IMR-90 (cell line): ENCODE measurements around the gene PFAS. TPM values are rescaled to one million over a fixed set of nuclear protein-coding genes. Genes with fewer than 3 reads are reported as not detected.

ENCODE experiments used
- ATAC-seq: fragments of 200-7000 bp; cut with Tn5 transposase; 2 replicates; pipeline ENCODE4 v1.9.1; 2020; ENCODE audit warnings: low read depth, mild to moderate bottlenecking, moderate library complexity
- BruUV-seq: library from RNA; stranded (reverse); fragments of 400-500 nt; replicated peaks from 2 replicates; lab custom pipeline; 2021; lab: Mats Ljungman, UMichigan
- CTCF ChIA-PET: fragments of 300-600 bp; formaldehyde crosslinking; extraction: SDS; loops from one replicate; lab custom pipeline; 2021; ENCODE audit warnings: antibody characterized with exemption; lab: Yijun Ruan, JAX
- POLR2A ChIA-PET: fragments of 300-600 bp; sonication (Branson Sonifier 250); formaldehyde crosslinking; loops from one replicate; lab custom pipeline; 2022; ENCODE audit warnings: antibody characterized with exemption; ENCODE audit not compliant: unreplicated experiment; lab: Charles Lee
- DNase-seq: peaks from one replicate; pipeline ENCODE4 v3.0.0; 2013
- H2AFZ ChIP-seq: replicated peaks from 2 replicates; pipeline ENCODE3; 2013; ENCODE audit warnings: low read length, mild to moderate bottlenecking; ENCODE audit not compliant: poor library complexity
- H2AK5ac ChIP-seq: 2 replicates; pipeline ENCODE4 v1.6.1; 2013; ENCODE audit warnings: low read depth, low read length, inconsistent platforms
- H2AK9ac ChIP-seq: replicated peaks from 2 replicates; pipeline ENCODE3; 2013; ENCODE audit warnings: mild to moderate bottlenecking, low read depth, low read length, moderate library complexity; ENCODE audit not compliant: poor library complexity
- H2BK120ac ChIP-seq: 2 replicates; pipeline ENCODE4 v1.6.1; 2013; ENCODE audit warnings: low read depth, low read length, inconsistent platforms
- H2BK15ac ChIP-seq: 3 replicates; pipeline ENCODE4 v1.6.1; 2013; ENCODE audit warnings: low read depth, low read length, inconsistent platforms
- H2BK20ac ChIP-seq: 2 replicates; pipeline ENCODE4 v1.6.1; 2013; ENCODE audit warnings: low read depth, mild to moderate bottlenecking, inconsistent platforms, low read length, moderate library complexity
- H2BK5ac ChIP-seq: 2 replicates; pipeline ENCODE4 v1.6.1; 2013; ENCODE audit warnings: mild to moderate bottlenecking, low read depth, low read length, inconsistent platforms; ENCODE audit not compliant: poor library complexity, severe bottlenecking
- H3K14ac ChIP-seq: replicated peaks from 2 replicates; pipeline ENCODE4 v1.6.1; 2013; ENCODE audit warnings: low read depth, low read length, inconsistent platforms
- H3K18ac ChIP-seq: 2 replicates; pipeline ENCODE4 v1.6.1; 2013; ENCODE audit warnings: low read depth, low read length, control low read depth
- H3K23ac ChIP-seq: 2 replicates; pipeline ENCODE4 v1.6.1; 2013; ENCODE audit warnings: low read depth, low read length, inconsistent platforms
- H3K27ac ChIP-seq: 2 replicates; pipeline ENCODE4 v1.5.1; 2013; ENCODE audit warnings: mild to moderate bottlenecking, control low read depth, low read length; ENCODE audit not compliant: insufficient read depth
- H3K27me3 ChIP-seq: 2 replicates; pipeline ENCODE4 v1.6.1; 2013; ENCODE audit warnings: low read length; ENCODE audit not compliant: control insufficient read depth, insufficient read depth
- H3K36me3 ChIP-seq: 2 replicates; pipeline ENCODE4 v1.6.1; 2013; ENCODE audit warnings: low read length, mixed read lengths; ENCODE audit not compliant: control insufficient read depth, insufficient read depth
- H3K4ac ChIP-seq: 2 replicates; pipeline ENCODE4 v1.6.1; 2013; ENCODE audit warnings: low read depth, low read length, inconsistent platforms
- H3K4me1 ChIP-seq: 2 replicates; pipeline ENCODE4 v1.6.1; 2013; ENCODE audit warnings: low read length, mixed read lengths; ENCODE audit not compliant: control insufficient read depth, insufficient read depth
- H3K4me2 ChIP-seq: 2 replicates; pipeline ENCODE4 v1.6.1; 2013; ENCODE audit warnings: low read depth, mild to moderate bottlenecking, control low read depth, low read length, moderate library complexity
- H3K4me3 ChIP-seq: 2 replicates; pipeline ENCODE4 v1.5.1; 2013; ENCODE audit warnings: low read depth, mild to moderate bottlenecking, control low read depth, low read length, moderate library complexity; ENCODE audit not compliant: insufficient read depth
- H3K56ac ChIP-seq: 2 replicates; pipeline ENCODE4 v1.6.1; 2013; ENCODE audit warnings: low read length, inconsistent platforms; ENCODE audit not compliant: insufficient read depth; ENCODE audit errors: extremely low read depth
- H3K79me1 ChIP-seq, 2 experiments: 2 replicates each; pipeline ENCODE4 v1.6.1; 2013; ENCODE audit warnings: low read length in 2 of 2, inconsistent platforms in 1 of 2, low read depth in 1 of 2
- H3K9ac ChIP-seq: 2 replicates; pipeline ENCODE4 v1.6.1; 2013; ENCODE audit warnings: low read depth, low read length, control low read depth
- H3K9me1 ChIP-seq: 2 replicates; pipeline ENCODE4 v1.6.1; 2013; ENCODE audit warnings: low read length, inconsistent platforms; ENCODE audit not compliant: insufficient read depth
- H3K9me3 ChIP-seq: 2 replicates; pipeline ENCODE4 v1.6.1; 2013; ENCODE audit warnings: low read length; ENCODE audit not compliant: control insufficient read depth, insufficient read depth
- H4K20me1 ChIP-seq: 2 replicates; pipeline ENCODE4 v1.6.1; 2013; ENCODE audit warnings: low read length, inconsistent platforms; ENCODE audit not compliant: insufficient read depth
- H4K5ac ChIP-seq: 2 replicates; pipeline ENCODE4 v1.6.1; 2013; ENCODE audit warnings: mild to moderate bottlenecking, low read depth, low read length, control low read depth
- H4K8ac ChIP-seq, 2 experiments: 2 replicates each; pipeline ENCODE4 v1.6.1; 2013; ENCODE audit warnings: low read depth in 2 of 2, low read length in 2 of 2, control low read depth in 1 of 2, inconsistent platforms in 1 of 2
- H4K91ac ChIP-seq: 2 replicates; pipeline ENCODE4 v1.6.1; 2013; ENCODE audit warnings: low read depth, low read length, inconsistent platforms; ENCODE audit not compliant: insufficient read depth
- BHLHE40 ChIP-seq: fragments of 150-350 bp; IDR thresholded peaks from 2 replicates; pipeline ENCODE4 v1.6.1; 2016; ENCODE audit warnings: mild to moderate bottlenecking, low read depth, low read length
- CEBPB ChIP-seq: IDR thresholded peaks from 2 replicates; pipeline ENCODE4 v1.6.1; 2012; ENCODE audit warnings: low read depth, low read length, improper control_type of control experiment
- CHD1 ChIP-seq: IDR thresholded peaks from 2 replicates; pipeline ENCODE4 v1.6.1; 2012; ENCODE audit warnings: low read depth, low read length, improper control_type of control experiment
- CTCF ChIP-seq: conservative IDR thresholded peaks from 2 replicates; pipeline ENCODE4 v1.5.1; 2012; ENCODE audit warnings: mild to moderate bottlenecking, low read depth, low read length, improper control_type of control experiment
- ELK1 ChIP-seq: fragments of 150-350 bp; IDR thresholded peaks from 2 replicates; pipeline ENCODE4 v1.6.1; 2016; ENCODE audit warnings: low read depth, mild to moderate bottlenecking, low read length, moderate library complexity, borderline replicate concordance
- FOS ChIP-seq: fragments of 150-350 bp; IDR thresholded peaks from 2 replicates; pipeline ENCODE4 v1.6.1; 2016; ENCODE audit warnings: low read depth, low read length
- MAFK ChIP-seq: IDR thresholded peaks from 2 replicates; pipeline ENCODE4 v1.6.1; 2012; ENCODE audit warnings: low read depth, low read length, improper control_type of control experiment
- MAZ ChIP-seq: IDR thresholded peaks from 2 replicates; pipeline ENCODE4 v1.6.1; 2012; ENCODE audit warnings: low read depth, mild to moderate bottlenecking, low read length, improper control_type of control experiment, moderate library complexity, borderline replicate concordance
- MXI1 ChIP-seq: IDR thresholded peaks from 2 replicates; pipeline ENCODE4 v1.6.1; 2012; ENCODE audit warnings: low read depth, mild to moderate bottlenecking, low read length, moderate library complexity, borderline replicate concordance
- NFE2L2 ChIP-seq: fragments of 150-350 bp; IDR thresholded peaks from 2 replicates; pipeline ENCODE4 v1.6.1; 2016; ENCODE audit warnings: low read depth, mild to moderate bottlenecking, low read length
- POLR2A ChIP-seq: IDR thresholded peaks from 2 replicates; pipeline ENCODE4 v1.6.1; 2012; ENCODE audit warnings: mild to moderate bottlenecking, low read depth, low read length
- RFX5 ChIP-seq: IDR thresholded peaks from 2 replicates; pipeline ENCODE4 v1.8.0; 2012; ENCODE audit warnings: low read depth, mild to moderate bottlenecking, low read length, moderate library complexity
- SMC3 ChIP-seq: fragments of 150-350 bp; IDR thresholded peaks from 2 replicates; pipeline ENCODE4 v1.6.1; 2016; ENCODE audit warnings: low read depth, mild to moderate bottlenecking, antibody characterized with exemption, low read length, moderate library complexity
- USF2 ChIP-seq: fragments of 150-350 bp; IDR thresholded peaks from 2 replicates; pipeline ENCODE4 v1.6.1; 2017; ENCODE audit warnings: mild to moderate bottlenecking, antibody characterized with exemption, low read length, low read depth
- WGBS, 2 experiments: methylation state at CpG; one replicate each; pipeline versions ENCODE4 v1.1.5 to v1.1.7; 2013; ENCODE audit warnings: missing lambda C conversion rate in 2 of 2; ENCODE audit not compliant: insufficient read length in 1 of 2; ENCODE audit errors: extremely low coverage in 2 of 2; 5-methylcytosine and 5-hydroxymethylcytosine counted together
- dilution Hi-C: fragments of 300-500 bp; cut with HindIII; formaldehyde crosslinking; loops from one replicate; pipeline ENCODE4 v1.14.3; 2018; ENCODE audit warnings: low sequenced_read_pairs; ENCODE audit not compliant: unreplicated experiment
- in situ Hi-C: fragments of 300-500 bp; cut with MboI; formaldehyde crosslinking; loops from 3 replicates; pipeline ENCODE4 v1.14.3; 2019; ENCODE audit warnings: low sequenced_read_pairs, inconsistent platforms, mixed read lengths
- intact Hi-C: fragments of 100-400 bp; cut with micrococcal nuclease; formaldehyde crosslinking; loops from 2 replicates; pipeline ENCODE4 v1.10.0; 2022
- polyA plus RNA-seq, 3 experiments: library from polyadenylated mRNA; depleted of rRNA; stranded (reverse); fragments of >200 nt; gene quantifications; 2 replicates each; pipeline ENCODE4 v1.2.3, GENCODE V29; 2012; ENCODE audit warnings: low replicate concordance in 1 of 3
- total RNA-seq: library from RNA; depleted of rRNA; stranded (reverse); fragments of >200 nt; gene quantifications from 2 replicates; pipeline ENCODE4 v1.2.3, GENCODE V29; 2012

Gene PFAS
- total and polyA plus RNA-seq, 2 of the 4 experiments (the other 2 are of a cell fraction), result 20.7 to 26.2 TPM

- Histone ChIP-seq H4K8ac (no peak overlapping the region), H2BK20ac (no peak overlapping the region), H2BK5ac (no peak overlapping the region), H3K79me1 (peaks cover 13 to 24% of the 10 kb centered on the region in 2 experiments), H3K23ac (no peak overlapping the region), H4K20me1 (0 out of 2 replicates have a peak, but pooled peaks cover 2% of the 10 kb centered on the region), H3K27ac (no peak overlapping the region), H2AK9ac (no peak overlapping the region), H3K9me1 (peaks cover 16% of the 10 kb centered on the region), H3K14ac (no peak overlapping the region), H3K56ac (no peak overlapping the region), H3K4me3 (no peak overlapping the region), H3K36me3 (no peaks in the 10 kb centered on the region), H2BK120ac (no peak overlapping the region), H3K4me1 (peaks cover 13% of the 10 kb centered on the region), H2AFZ (no peak overlapping the region), H2AK5ac (no peak overlapping the region), H3K9ac (no peak overlapping the region), H3K4ac (no peak overlapping the region), H3K27me3 (no peaks in the 10 kb centered on the region), H3K9me3 (no peaks in the 10 kb centered on the region), H2BK15ac (no peak overlapping the region), H3K18ac (no peak overlapping the region), H4K91ac (no peak overlapping the region), H3K4me2 (no peak overlapping the region), H4K5ac (no peak overlapping the region)
- no CpG with 5 or more reads among the region's 10 CpGs for WGBS, 2 experiments
- in situ Hi-C loops (no loop called here), intact Hi-C loops (loop anchor here (5.0 kb wide), 1 partner anchor 38 kb away; the partner anchor contains the start of genes CTC1 and PFAS), dilution Hi-C loops (no loop called here)
- no peak for ATAC-seq
- DNase-seq, result no peak
- no peak for TF ChIP-seq USF2
- no peak for TF ChIP-seq CHD1
- TF ChIP-seq BHLHE40, result no peak
- no peak for TF ChIP-seq CEBPB
- no peak for TF ChIP-seq RFX5
- no peak for TF ChIP-seq MAZ
- no peak for TF ChIP-seq POLR2A
- no peak for TF ChIP-seq ELK1
- no peak for TF ChIP-seq CTCF
- no peak for TF ChIP-seq SMC3
- no peak for TF ChIP-seq FOS
- TF ChIP-seq MAFK, result no peak
- no peak for TF ChIP-seq NFE2L2
- no peak for TF ChIP-seq MXI1
- no TSS peak for BruUV-seq
- ChIA-PET CTCF (no interaction called here), POLR2A (interaction anchor here (0.6 kb wide), 1 partner anchor 10 kb away, joined by 3 read pairs; the partner anchor contains the start of gene SLC25A35)
Observed at GRCh38 chr17:8285270-8286181, 36.4 kb downstream of the PFAS start.
